Measurements from ENCODE around the gene CEP83. TPM values are rescaled to one million over a fixed set of nuclear protein-coding genes. Genes with fewer than 3 reads are reported as not detected.

The CEP83 gene
- total and polyA plus RNA-seq, 9 of the 15 experiments (the other 6 are each of a cell fraction or from before 2014, with no cell fraction given), result 5.3 to 40.5 (median 31.3) TPM

GRCh38 chr12:94372461-94372860 is 87.2 kb downstream of the CEP83 start:
- in situ Hi-C loops (cut with MboI) (no loop called here), intact Hi-C loops (cut with micrococcal nuclease) (no loop called here)
- TF ChIP-seq ZNF408 (CRISPR knock-in tag; IDR thresholded peaks at IDR 0.05; ENCODE audit: low read depth) (no peak), POLR3G (IDR thresholded peaks at IDR 0.05; ENCODE audit: extremely low read depth, insufficient read length, insufficient replicate concordance) (no peak), ZBTB33 (CRISPR knock-in tag; IDR thresholded peaks at IDR 0.05) (no peak), C11orf30 (IDR thresholded peaks at IDR 0.05; ENCODE audit: low read depth) (peak; percentile 34; the same call in 1 of the 2 replicates), RBM22 (IDR thresholded peaks at IDR 0.05; ENCODE audit: low read depth, low read length, poor library complexity, severe bottlenecking) (no peak), NFE2 (IDR thresholded peaks at IDR 0.05; ENCODE audit: low read depth) (peak; percentile 47), KAT2B (IDR thresholded peaks at IDR 0.05; ENCODE audit: low read depth, low read length) (no peak), NFIC (IDR thresholded peaks at IDR 0.05) (no peak), ZNF316 (IDR thresholded peaks at IDR 0.05) (peak; percentile 53), MAFG (tag; conservative IDR thresholded peaks at IDR 0.05) (peak; percentile 45; the same call in 1 of the 2 replicates), MTA2 (IDR thresholded peaks at IDR 0.05; ENCODE audit: low read depth) (no peak), NFE2L1 (tag; IDR thresholded peaks at IDR 0.05; ENCODE audit: borderline replicate concordance, low read depth) (peak; percentile 36; the same call in 1 of the 2 replicates)
- H3K4me2 ChIP-seq (ENCODE audit: insufficient read depth, low read length), result no peak overlapping the region
- peaks cover 27% of the 10 kb centered on the region; the same call in 2 of the 3 replicates for H3K36me3 ChIP-seq (ENCODE audit: control insufficient read depth, insufficient read depth, low read length)
- H3K9me1 ChIP-seq (ENCODE audit: control insufficient read depth, insufficient read depth, low read length), result no peaks in the 10 kb centered on the region
- no peaks in the 10 kb centered on the region for H3K27me3 ChIP-seq (ENCODE audit: control insufficient read depth in 2 of 2, insufficient read depth in 2 of 2, low read length in 2 of 2)
- POLR2A ChIA-PET, result no interaction called here
- no peak overlapping the region for H2AFZ ChIP-seq (ENCODE audit: low read depth, low read length)
- H3K4me3 ChIP-seq, result no peak overlapping the region
- no peak for FAIRE-seq
- 89% methylated on average over 2 of the region's 2 CpGs for WGBS (ENCODE audit: insufficient coverage, low coverage, missing lambda C conversion rate)
- ATAC-seq, result no peak
- no peak overlapping the region for H3K27ac ChIP-seq (ENCODE audit: extremely low read depth, low read depth, low read length)
- no peak for DNase-seq (ENCODE audit: extremely low read depth in 1 of 4, low spot score in 3 of 4)
- no peak overlapping the region for H3K9ac ChIP-seq (ENCODE audit: insufficient read depth in 1 of 2, low read depth in 2 of 2, low read length in 2 of 2)
- CTCF ChIA-PET (ENCODE audit: low intra/inter-chr PET ratio), result interaction anchor here (0.6 kb wide), 1 partner anchor 391 kb away, joined by 3 read pairs; no protein-coding TSS in a partner anchor
- H4K20me1 ChIP-seq (replicated peaks; ENCODE audit: control insufficient read depth, insufficient read depth, low read length), result no peaks in the 10 kb centered on the region
- H3K9me3 ChIP-seq (replicated peaks; ENCODE audit: control insufficient read depth, insufficient read depth, low read depth, low read length), result no peaks in the 10 kb centered on the region
- H3K4me1 ChIP-seq (replicated peaks in 1 of 2; ENCODE audit: control insufficient read depth in 2 of 2, insufficient read depth in 2 of 2, low read length in 2 of 2), result no peaks in the 10 kb centered on the region
- BruUV-seq (replicated peaks), result no TSS peak
- no peaks in the 10 kb centered on the region for H3K79me2 ChIP-seq (ENCODE audit: control insufficient read depth, insufficient read depth, low read length)

Measured in K562 (cell line).